GM10847 (cell line): ENCODE results near the gene CRTC2.

ENCODE experiments used
- POLR2A ChIP-seq: IDR thresholded peaks from 2 replicates; pipeline ENCODE4 v1.6.1; 2011; ENCODE audit not compliant: insufficient read length; ENCODE audit errors: extremely low read depth

CRTC2 gene

GRCh38 chr1:153958111-153958960, at the start of gene CRTC2:
TSS of gene CRTC2 (minus strand) at chr1:153958612. CDS start at chr1:153958497, 115 bp downstream.
- peak; percentile 60 for TF ChIP-seq POLR2A

- no peak for TF ChIP-seq POLR2A
Measured at GRCh38 chr1:154006136-154006535, 47.7 kb upstream of the CRTC2 start.

- no peak for TF ChIP-seq POLR2A
Measured at GRCh38 chr1:154000420-154000819, 42.0 kb upstream of the CRTC2 start.

GRCh38 chr1:153995640-153996039, 37.2 kb upstream of the CRTC2 start:
- no peak for TF ChIP-seq POLR2A

GRCh38 chr1:153995202-153995601, 36.8 kb upstream of the CRTC2 start:
- no peak for TF ChIP-seq POLR2A

GRCh38 chr1:153991806-153992205, 33.4 kb upstream of the CRTC2 start:
- TF ChIP-seq POLR2A, result no peak

- no peak for TF ChIP-seq POLR2A
Measured at GRCh38 chr1:153991151-153991630, 32.8 kb upstream of the CRTC2 start.

GRCh38 chr1:153990468-153991150, 32.2 kb upstream of the CRTC2 start, which contains the start of gene RPS27:
TSS of gene RPS27 (plus strand) at chr1:153990762. CDS start at chr1:153990797, 35 bp downstream.
- peak; percentile 99 for TF ChIP-seq POLR2A

- no peak for TF ChIP-seq POLR2A
Measured at GRCh38 chr1:153987621-153988020, 29.2 kb upstream of the CRTC2 start.

GRCh38 chr1:153985941-153986761, 27.7 kb upstream of the CRTC2 start, which contains the start of gene RAB13:
TSS of gene RAB13 (minus strand) at chr1:153986339. CDS start at chr1:153986236, 103 bp downstream.
- TF ChIP-seq POLR2A, result no peak

GRCh38 chr1:153985341-153985912, 27.0 kb upstream of the CRTC2 start:
- no peak for TF ChIP-seq POLR2A

GRCh38 chr1:153984123-153984894, 25.9 kb upstream of the CRTC2 start:
- TF ChIP-seq POLR2A, result no peak

GRCh38 chr1:153978274-153978909, 20.0 kb upstream of the CRTC2 start:
- TF ChIP-seq POLR2A, result no peak
